ENCODE results near the gene SLC9A9.

SLC9A9 gene

GRCh38 chr3:143628971-143629370, 219.3 kb downstream of the SLC9A9 start:
- H3K27ac Mint-ChIP-seq, result no peak overlapping the region
- H3K9me3 Mint-ChIP-seq, result no peaks in the 10 kb centered on the region
- no peaks in the 10 kb centered on the region for H3K36me3 Mint-ChIP-seq (ENCODE audit: low read depth)
- H3K27me3 Mint-ChIP-seq (ENCODE audit: low read depth), result no peaks in the 10 kb centered on the region
- no peaks in the 10 kb centered on the region for H3K4me1 Mint-ChIP-seq (ENCODE audit: low read depth)
- no peak overlapping the region for H3K4me3 Mint-ChIP-seq

DNA sequence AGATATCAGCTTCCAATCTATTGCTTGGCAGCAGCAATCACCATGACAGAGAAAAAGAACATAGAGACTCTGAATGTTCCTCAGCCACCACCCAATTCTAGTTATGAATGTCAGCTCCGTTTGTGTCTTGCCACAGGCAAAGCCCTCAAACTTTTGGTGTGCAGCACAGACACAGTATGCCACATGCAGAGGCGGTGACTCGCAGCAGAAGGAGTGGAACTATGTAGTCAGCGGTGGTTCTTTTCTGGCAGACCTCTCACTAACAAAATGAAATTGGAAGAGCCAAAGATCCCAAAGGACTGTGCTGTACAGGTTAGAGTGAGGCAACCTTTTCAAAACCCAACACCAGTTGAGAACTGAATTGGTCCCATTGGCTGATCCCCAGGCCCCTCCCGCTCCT, 220.9 kb downstream of the SLC9A9 start:
- H3K36me3 Mint-ChIP-seq (ENCODE audit: low read depth), result no peaks in the 10 kb centered on the region
- H3K4me1 Mint-ChIP-seq (ENCODE audit: low read depth), result no peaks in the 10 kb centered on the region
- H3K4me3 Mint-ChIP-seq, result no peak overlapping the region
- H3K27me3 Mint-ChIP-seq (ENCODE audit: low read depth), result no peaks in the 10 kb centered on the region
- H3K9me3 Mint-ChIP-seq, result no peaks in the 10 kb centered on the region
- H3K27ac Mint-ChIP-seq, result no peak overlapping the region

DNA sequence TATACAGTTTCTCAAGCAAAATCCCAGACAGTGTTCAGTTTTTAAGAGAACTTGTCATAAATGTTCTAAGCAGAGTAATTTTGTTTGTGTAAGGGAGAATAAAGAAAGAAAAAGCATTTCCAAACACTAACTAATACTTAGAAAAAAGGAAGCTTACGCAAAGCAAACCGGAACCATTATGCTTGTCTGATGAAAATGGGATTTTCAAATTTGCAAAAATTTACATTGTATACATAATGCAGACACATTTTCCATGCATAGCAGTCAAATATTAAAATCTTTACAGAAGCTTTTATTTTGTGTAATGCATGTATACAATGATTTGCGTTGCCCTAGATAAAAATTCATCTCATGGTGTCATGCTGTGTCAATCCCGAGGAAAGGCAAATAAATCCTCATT, 229.0 kb downstream of the SLC9A9 start:
- no peak overlapping the region for H3K27ac Mint-ChIP-seq
- H3K27me3 Mint-ChIP-seq (ENCODE audit: low read depth), result no peaks in the 10 kb centered on the region

GRCh38 chr3:143617050-143617449, 231.2 kb downstream of the SLC9A9 start:
- no peak overlapping the region for H3K27ac Mint-ChIP-seq
- peaks cover 1% of the 10 kb centered on the region for H3K36me3 Mint-ChIP-seq (ENCODE audit: low read depth)
- H3K4me1 Mint-ChIP-seq (ENCODE audit: low read depth), result no peaks in the 10 kb centered on the region
- no peaks in the 10 kb centered on the region for H3K9me3 Mint-ChIP-seq
- no peak overlapping the region for H3K4me3 Mint-ChIP-seq
- H3K27me3 Mint-ChIP-seq (ENCODE audit: low read depth), result no peaks in the 10 kb centered on the region

More for the DNA sequence above, 229.0 kb downstream of the SLC9A9 start:
- Mint-ChIP-seq H3K36me3 (ENCODE audit: low read depth) (peaks cover 1% of the 10 kb centered on the region), H3K4me1 (ENCODE audit: low read depth) (no peaks in the 10 kb centered on the region), H3K4me3 (no peak overlapping the region), H3K9me3 (no peaks in the 10 kb centered on the region)

- Mint-ChIP-seq H3K4me1 (ENCODE audit: low read depth) (no peaks in the 10 kb centered on the region), H3K36me3 (ENCODE audit: low read depth) (no peaks in the 10 kb centered on the region)
Observed at GRCh38 chr3:143613226-143613625, 235.0 kb downstream of the SLC9A9 start.

GRCh38 chr3:143612541-143612940, 235.7 kb downstream of the SLC9A9 start:
- no peaks in the 10 kb centered on the region for H3K36me3 Mint-ChIP-seq (ENCODE audit: low read depth)
- H3K27me3 Mint-ChIP-seq (ENCODE audit: low read depth), result no peaks in the 10 kb centered on the region
- no peaks in the 10 kb centered on the region for H3K9me3 Mint-ChIP-seq
- H3K27ac Mint-ChIP-seq, result no peak overlapping the region
- no peak overlapping the region for H3K4me3 Mint-ChIP-seq
- no peaks in the 10 kb centered on the region for H3K4me1 Mint-ChIP-seq (ENCODE audit: low read depth)

More at GRCh38 chr3:143613226-143613625, 235.0 kb downstream of the SLC9A9 start:
- no peaks in the 10 kb centered on the region for H3K9me3 Mint-ChIP-seq
- H3K27ac Mint-ChIP-seq, result no peak overlapping the region
- no peak overlapping the region for H3K4me3 Mint-ChIP-seq
- H3K27me3 Mint-ChIP-seq (ENCODE audit: low read depth), result no peaks in the 10 kb centered on the region

GRCh38 chr3:143608966-143609365, 239.3 kb downstream of the SLC9A9 start:
- Mint-ChIP-seq H3K27me3 (ENCODE audit: low read depth) (no peaks in the 10 kb centered on the region), H3K4me1 (ENCODE audit: low read depth) (no peaks in the 10 kb centered on the region), H3K27ac (no peak overlapping the region), H3K4me3 (no peak overlapping the region), H3K9me3 (no peaks in the 10 kb centered on the region), H3K36me3 (ENCODE audit: low read depth) (no peaks in the 10 kb centered on the region)

DNA sequence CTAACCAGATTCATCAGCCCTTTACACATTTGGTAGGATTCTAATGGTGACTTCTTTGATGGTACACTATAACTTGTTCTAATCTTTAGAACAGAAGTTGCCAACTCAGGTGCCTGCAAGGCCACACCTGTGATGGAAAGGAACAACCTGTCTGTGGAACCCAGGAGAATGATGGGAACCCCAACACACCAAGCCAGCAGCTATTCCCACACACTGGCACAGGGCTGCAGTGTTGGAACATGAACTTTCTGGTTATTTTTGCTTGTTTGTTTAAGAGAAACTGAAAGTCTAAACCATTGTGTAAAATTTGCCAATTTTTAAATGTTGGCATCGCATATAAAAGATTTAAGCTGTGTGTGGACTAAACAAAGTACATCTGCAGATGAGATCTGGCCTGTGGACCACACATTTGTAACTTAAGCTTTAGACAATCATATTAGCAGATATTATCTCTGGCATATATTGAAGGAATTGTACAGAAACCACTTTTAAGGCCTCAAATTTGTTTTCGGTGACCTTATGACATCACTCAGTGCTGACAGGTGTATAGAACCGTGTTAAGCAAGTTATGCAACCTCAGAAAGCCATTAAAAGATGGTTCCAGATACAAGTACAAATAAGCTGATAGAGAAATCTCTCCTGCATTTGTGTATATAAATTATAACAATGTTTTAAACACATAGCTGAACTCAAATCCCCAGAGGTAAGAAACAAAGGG, 242.9 kb downstream of the SLC9A9 start:
- no peaks in the 10 kb centered on the region for H3K27me3 Mint-ChIP-seq (ENCODE audit: low read depth)
- H3K4me1 Mint-ChIP-seq (ENCODE audit: low read depth), result no peaks in the 10 kb centered on the region
- no peak overlapping the region for H3K27ac Mint-ChIP-seq
- H3K9me3 Mint-ChIP-seq, result no peaks in the 10 kb centered on the region
- no peak overlapping the region for H3K4me3 Mint-ChIP-seq
- H3K36me3 Mint-ChIP-seq (ENCODE audit: low read depth), result no peaks in the 10 kb centered on the region

DNA sequence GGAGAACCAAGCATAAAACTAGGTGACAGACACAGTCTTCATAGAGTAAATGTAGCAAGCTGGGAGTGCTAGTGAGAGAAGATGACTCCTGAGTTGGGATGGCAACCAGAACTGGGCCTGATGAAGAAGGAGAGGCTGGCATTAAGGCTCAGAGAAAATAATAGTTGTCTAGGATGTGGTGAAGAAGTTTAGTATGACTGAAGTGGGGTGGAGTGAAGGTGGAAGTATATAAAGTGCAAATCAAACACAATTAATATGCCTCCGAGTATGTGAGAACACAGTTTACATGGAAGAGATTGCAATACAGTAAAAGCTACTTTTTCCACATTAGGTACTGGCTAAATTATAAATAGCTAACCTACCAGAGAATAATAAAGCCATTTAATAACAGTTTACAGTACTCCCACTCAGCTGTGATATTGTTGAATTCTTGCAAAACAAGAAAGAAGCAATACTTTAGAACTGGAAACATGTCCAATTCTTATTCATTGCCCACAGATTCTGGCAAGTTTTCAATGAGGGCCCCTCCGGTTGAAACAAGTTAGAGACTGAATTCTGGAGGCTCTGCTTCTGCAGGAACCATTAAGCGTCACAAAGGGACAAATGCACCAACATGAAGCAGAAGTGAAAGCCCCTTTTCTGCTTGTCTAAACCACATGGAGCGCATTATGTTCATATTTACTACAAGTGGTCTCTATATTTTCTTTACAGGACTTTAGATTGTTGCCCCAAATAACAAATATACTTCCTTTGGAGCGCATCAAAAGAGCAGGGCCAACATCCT, 243.7 kb downstream of the SLC9A9 start:
- Mint-ChIP-seq H3K9me3 (no peaks in the 10 kb centered on the region), H3K27ac (no peak overlapping the region), H3K4me3 (no peak overlapping the region), H3K27me3 (ENCODE audit: low read depth) (no peaks in the 10 kb centered on the region), H3K4me1 (ENCODE audit: low read depth) (no peaks in the 10 kb centered on the region), H3K36me3 (ENCODE audit: low read depth) (no peaks in the 10 kb centered on the region)

- Mint-ChIP-seq H3K4me1 (ENCODE audit: low read depth) (no peaks in the 10 kb centered on the region), H3K36me3 (ENCODE audit: low read depth) (no peaks in the 10 kb centered on the region), H3K27me3 (ENCODE audit: low read depth) (no peaks in the 10 kb centered on the region), H3K4me3 (no peak overlapping the region), H3K9me3 (no peaks in the 10 kb centered on the region), H3K27ac (no peak overlapping the region)
Observed at GRCh38 chr3:143603774-143604173, 244.5 kb downstream of the SLC9A9 start.

DNA sequence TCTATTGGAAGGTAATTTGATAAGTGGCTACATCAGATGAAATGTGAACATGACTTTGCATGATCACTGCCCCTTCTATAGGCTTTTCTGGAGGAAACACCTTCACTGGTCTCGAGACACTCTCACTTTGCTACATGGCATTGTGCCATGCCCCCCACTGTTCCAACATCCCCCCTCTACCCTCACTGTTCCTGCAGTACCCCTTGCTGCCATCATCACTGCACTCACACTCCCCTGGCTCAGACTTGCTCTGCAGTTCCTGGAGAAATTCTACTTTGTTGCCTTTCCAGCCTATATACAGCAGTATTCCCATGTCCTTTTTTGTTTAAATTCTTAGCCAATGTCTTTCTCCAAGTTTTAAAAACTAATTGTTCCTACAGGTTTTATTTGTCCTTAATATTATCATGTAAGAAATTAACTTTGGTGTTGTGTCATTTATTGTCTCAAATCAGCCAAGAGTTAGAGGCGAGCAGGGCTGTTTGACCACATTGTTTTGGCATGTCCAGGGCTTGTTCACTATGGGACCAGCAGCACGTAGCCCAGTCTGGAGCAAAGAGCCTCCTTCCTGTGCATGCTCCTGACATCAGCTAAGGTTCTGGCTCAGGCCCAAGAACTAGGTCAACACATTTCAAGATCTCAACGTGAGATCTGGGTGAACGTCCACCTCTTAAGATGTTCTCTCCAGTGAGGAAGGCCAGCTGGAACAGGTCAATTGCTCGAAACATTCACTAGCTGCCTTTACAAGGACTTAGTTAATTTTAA, 246.4 kb downstream of the SLC9A9 start:
- Mint-ChIP-seq H3K4me3 (no peak overlapping the region), H3K4me1 (ENCODE audit: low read depth) (no peaks in the 10 kb centered on the region), H3K27me3 (ENCODE audit: low read depth) (no peaks in the 10 kb centered on the region), H3K27ac (no peak overlapping the region), H3K36me3 (ENCODE audit: low read depth) (no peaks in the 10 kb centered on the region), H3K9me3 (no peaks in the 10 kb centered on the region)

GRCh38 chr3:143600756-143601718, 247.2 kb downstream of the SLC9A9 start:
- no peak overlapping the region for H3K4me3 Mint-ChIP-seq
- H3K27me3 Mint-ChIP-seq (ENCODE audit: low read depth), result no peaks in the 10 kb centered on the region
- H3K4me1 Mint-ChIP-seq (ENCODE audit: low read depth), result no peaks in the 10 kb centered on the region
- H3K9me3 Mint-ChIP-seq, result no peaks in the 10 kb centered on the region
- no peak overlapping the region for H3K27ac Mint-ChIP-seq
- H3K36me3 Mint-ChIP-seq (ENCODE audit: low read depth), result no peaks in the 10 kb centered on the region

GRCh38 chr3:143597774-143598652, 250.3 kb downstream of the SLC9A9 start:
- Mint-ChIP-seq H3K36me3 (ENCODE audit: low read depth) (no peaks in the 10 kb centered on the region), H3K27ac (no peak overlapping the region), H3K4me3 (no peak overlapping the region), H3K4me1 (ENCODE audit: low read depth) (no peaks in the 10 kb centered on the region), H3K9me3 (no peaks in the 10 kb centered on the region), H3K27me3 (ENCODE audit: low read depth) (no peaks in the 10 kb centered on the region)
